ENCODE results near the gene ELAVL1. TPM values are rescaled to one million over a fixed set of nuclear protein-coding genes. Genes with fewer than 3 reads are reported as not detected.
A peak's percentile ranks its signal among the peaks of the same experiment; 100 is the strongest.

Gene ELAVL1
- polyA plus RNA-seq, 1 experiment = 44.7 TPM

- TF ChIP-seq CTCF (IDR thresholded peaks at IDR 0.05; ENCODE audit: low read depth, low read length) = no peak
- Histone ChIP-seq H3K4me3 (ENCODE audit: low read depth, low read length) (no peak overlapping the region), H3K27ac (ENCODE audit: low read depth, low read length) (peak overlapping the region; percentile 52), H3K9me3 (ENCODE audit: control insufficient read depth, insufficient read depth, low read length) (no peaks in the 10 kb centered on the region), H3K27me3 (ENCODE audit: control insufficient read depth, insufficient read depth, low read length) (no peaks in the 10 kb centered on the region)
- DNase-seq (ENCODE audit: low read depth, low spot score) = no peak
- ChIA-PET CTCF (interaction anchor here (1.0 to 4.5 kb wide), 3 partner anchors 15 to 43 kb away, joined by 3 to 42 read pairs (median 9); no protein-coding TSS in a partner anchor), POLR2A (no interaction called here)
Measured at GRCh38 chr19:7987114-7987768, 18.2 kb downstream of the ELAVL1 start.

GRCh38 chr19:7986321-7987113 lies 18.9 kb downstream of the ELAVL1 start:
- ChIA-PET POLR2A (no interaction called here), CTCF (interaction anchor here (1.0 to 4.5 kb wide), 5 partner anchors 15 to 42 kb away, joined by 3 to 42 read pairs (median 8); no protein-coding TSS in a partner anchor)
- Histone ChIP-seq H3K4me3 (ENCODE audit: low read depth, low read length) (no peak overlapping the region), H3K9me3 (ENCODE audit: control insufficient read depth, insufficient read depth, low read length) (no peaks in the 10 kb centered on the region), H3K27ac (ENCODE audit: low read depth, low read length) (no peak overlapping the region), H3K27me3 (ENCODE audit: control insufficient read depth, insufficient read depth, low read length) (no peaks in the 10 kb centered on the region)
- TF ChIP-seq CTCF (IDR thresholded peaks at IDR 0.05; ENCODE audit: low read depth, low read length) = no peak
- peak; percentile 34 for DNase-seq (ENCODE audit: low read depth, low spot score)

- no peak overlapping the region for H3K27ac ChIP-seq (ENCODE audit: low read depth, low read length)
- no peaks in the 10 kb centered on the region for H3K27me3 ChIP-seq (ENCODE audit: control insufficient read depth, insufficient read depth, low read length)
- H3K9me3 ChIP-seq (ENCODE audit: control insufficient read depth, insufficient read depth, low read length) = no peaks in the 10 kb centered on the region
- TF ChIP-seq CTCF (IDR thresholded peaks at IDR 0.05; ENCODE audit: low read depth, low read length) = no peak
- POLR2A ChIA-PET = interaction anchor here (0.6 kb wide), 1 partner anchor 192 kb away, joined by 4 read pairs; no protein-coding TSS in a partner anchor
- no peak for DNase-seq (ENCODE audit: low read depth, low spot score)
- no peak overlapping the region for H3K4me3 ChIP-seq (ENCODE audit: low read depth, low read length)
- CTCF ChIA-PET = interaction anchor here (1.4 to 2.5 kb wide), 2 partner anchors 14 to 17 kb away, joined by 4 to 8 read pairs; no protein-coding TSS in a partner anchor
Measured at GRCh38 chr19:7985481-7985911, 19.9 kb downstream of the ELAVL1 start.

- ChIA-PET POLR2A (no interaction called here), CTCF (interaction anchor here (2.5 kb wide), 2 partner anchors 13 to 19 kb away, joined by 7 to 8 read pairs; no protein-coding TSS in a partner anchor)
- no peak for DNase-seq (ENCODE audit: low read depth, low spot score)
- no peaks in the 10 kb centered on the region for H3K27me3 ChIP-seq (ENCODE audit: control insufficient read depth, insufficient read depth, low read length)
- TF ChIP-seq CTCF (IDR thresholded peaks at IDR 0.05; ENCODE audit: low read depth, low read length) = no peak
- H3K4me3 ChIP-seq (ENCODE audit: low read depth, low read length) = no peak overlapping the region
- H3K9me3 ChIP-seq (ENCODE audit: control insufficient read depth, insufficient read depth, low read length) = no peaks in the 10 kb centered on the region
- no peak overlapping the region for H3K27ac ChIP-seq (ENCODE audit: low read depth, low read length)
Measured at GRCh38 chr19:7983995-7984837, 21.2 kb downstream of the ELAVL1 start.
